Thyroid gland (tissue), 4 donors: Measurements from ENCODE around the gene OTOP3.

Experiments used
- CTCF ChIP-seq, 6 experiments: fragments of 200-600 bp in 3 of 6; fragments of 450-650 bp in 3 of 6; sonication (generic) in 3 of 6; IDR thresholded peaks; one replicate each; pipeline ENCODE4 v1.5.1; 2016 to 2019; ENCODE audit warnings: antibody characterized with exemption in 6 of 6, mild to moderate bottlenecking in 2 of 6, inconsistent platforms in 1 of 6, moderate library complexity in 1 of 6
- POLR2A ChIP-seq, 2 donors: fragments of 450-650 bp; IDR thresholded peaks; one replicate each; pipeline ENCODE4 v1.6.1; 2017; ENCODE audit warnings: antibody characterized with exemption in 2 of 2, mild to moderate bottlenecking in 2 of 2, moderate library complexity in 1 of 2

- TF ChIP-seq CTCF (IDR thresholded peaks at IDR 0.05) = no peak
- no peak for TF ChIP-seq POLR2A (IDR thresholded peaks at IDR 0.05)
These were observed 10.5 kb upstream of the OTOP3 start for GRCh38 chr17:74925242-74925641.
